ENCODE results near the gene PHF21A.

The PHF21A gene

GRCh38 chr11:46073632-46074031 is 47.6 kb downstream of the PHF21A start:
- H3K4me3 ChIP-seq (ENCODE audit: low read depth, low read length): no peak overlapping the region
- TF ChIP-seq MYC (IDR thresholded peaks at IDR 0.05; ENCODE audit: low read depth, low read length) (no peak), POLR2A (IDR thresholded peaks at IDR 0.05; ENCODE audit: extremely low read depth, insufficient read length) (no peak), MAX (IDR thresholded peaks at IDR 0.05; ENCODE audit: low read depth, low read length) (no peak)
- TF ChIP-seq, protein P1, sequence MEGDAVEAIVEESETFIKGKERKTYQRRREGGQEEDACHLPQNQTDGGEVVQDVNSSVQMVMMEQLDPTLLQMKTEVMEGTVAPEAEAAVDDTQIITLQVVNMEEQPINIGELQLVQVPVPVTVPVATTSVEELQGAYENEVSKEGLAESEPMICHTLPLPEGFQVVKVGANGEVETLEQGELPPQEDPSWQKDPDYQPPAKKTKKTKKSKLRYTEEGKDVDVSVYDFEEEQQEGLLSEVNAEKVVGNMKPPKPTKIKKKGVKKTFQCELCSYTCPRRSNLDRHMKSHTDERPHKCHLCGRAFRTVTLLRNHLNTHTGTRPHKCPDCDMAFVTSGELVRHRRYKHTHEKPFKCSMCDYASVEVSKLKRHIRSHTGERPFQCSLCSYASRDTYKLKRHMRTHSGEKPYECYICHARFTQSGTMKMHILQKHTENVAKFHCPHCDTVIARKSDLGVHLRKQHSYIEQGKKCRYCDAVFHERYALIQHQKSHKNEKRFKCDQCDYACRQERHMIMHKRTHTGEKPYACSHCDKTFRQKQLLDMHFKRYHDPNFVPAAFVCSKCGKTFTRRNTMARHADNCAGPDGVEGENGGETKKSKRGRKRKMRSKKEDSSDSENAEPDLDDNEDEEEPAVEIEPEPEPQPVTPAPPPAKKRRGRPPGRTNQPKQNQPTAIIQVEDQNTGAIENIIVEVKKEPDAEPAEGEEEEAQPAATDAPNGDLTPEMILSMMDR (IDR thresholded peaks at IDR 0.05; ENCODE audit: low read depth, low read length): no peak
- no peak for DNase-seq (ENCODE audit: low read depth)

GRCh38 chr11:46072172-46072964 is 48.9 kb downstream of the PHF21A start:
- TF ChIP-seq POLR2A (IDR thresholded peaks at IDR 0.05; ENCODE audit: extremely low read depth, insufficient read length): no peak
- TF ChIP-seq, protein P1 (IDR thresholded peaks at IDR 0.05; ENCODE audit: low read depth, low read length): no peak
- TF ChIP-seq MAX (IDR thresholded peaks at IDR 0.05; ENCODE audit: low read depth, low read length): no peak
- TF ChIP-seq MYC (IDR thresholded peaks at IDR 0.05; ENCODE audit: low read depth, low read length): no peak
- no peak for DNase-seq (ENCODE audit: low read depth)
- H3K4me3 ChIP-seq (ENCODE audit: low read depth, low read length): no peak overlapping the region

- H3K4me3 ChIP-seq (ENCODE audit: low read depth, low read length): no peak overlapping the region
- TF ChIP-seq POLR2A (IDR thresholded peaks at IDR 0.05; ENCODE audit: extremely low read depth, insufficient read length) (no peak), MAX (IDR thresholded peaks at IDR 0.05; ENCODE audit: low read depth, low read length) (no peak), MYC (IDR thresholded peaks at IDR 0.05; ENCODE audit: low read depth, low read length) (no peak)
- TF ChIP-seq, protein P1 (IDR thresholded peaks at IDR 0.05; ENCODE audit: low read depth, low read length): no peak
Measured at GRCh38 chr11:46071091-46071490, 50.2 kb downstream of the PHF21A start.

DNA sequence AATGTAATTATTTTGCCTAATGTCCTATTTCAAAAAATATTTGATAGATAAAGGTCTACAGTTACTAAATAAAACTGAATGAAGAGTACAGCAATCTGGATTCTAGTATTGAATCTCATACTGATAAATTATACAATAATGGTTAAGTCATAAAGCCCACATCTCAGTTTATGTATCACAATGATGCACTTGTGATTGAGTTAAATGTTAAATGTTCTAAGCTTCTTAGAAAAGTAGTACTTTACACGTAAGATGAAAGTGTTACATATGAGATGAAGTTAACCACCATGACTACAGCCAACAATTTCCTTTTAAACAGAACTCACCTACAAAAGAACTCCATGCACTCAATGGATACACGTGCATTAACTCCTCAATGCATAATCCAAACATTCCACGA is 51.7 kb downstream of the PHF21A start:
- DNase-seq (ENCODE audit: low read depth): no peak
- no peak overlapping the region for H3K4me3 ChIP-seq (ENCODE audit: low read depth, low read length)
- TF ChIP-seq, protein P1 (IDR thresholded peaks at IDR 0.05; ENCODE audit: low read depth, low read length): no peak
- no peak for TF ChIP-seq MAX (IDR thresholded peaks at IDR 0.05; ENCODE audit: low read depth, low read length)
- no peak for TF ChIP-seq POLR2A (IDR thresholded peaks at IDR 0.05; ENCODE audit: extremely low read depth, insufficient read length)
- TF ChIP-seq MYC (IDR thresholded peaks at IDR 0.05; ENCODE audit: low read depth, low read length): no peak

More at GRCh38 chr11:46071091-46071490, 50.2 kb downstream of the PHF21A start:
- DNase-seq (ENCODE audit: low read depth): no peak

- no peak for DNase-seq (ENCODE audit: low read depth)
- no peak for TF ChIP-seq MYC (IDR thresholded peaks at IDR 0.05; ENCODE audit: low read depth, low read length)
- TF ChIP-seq POLR2A (IDR thresholded peaks at IDR 0.05; ENCODE audit: extremely low read depth, insufficient read length): no peak
- TF ChIP-seq, protein P1 (IDR thresholded peaks at IDR 0.05; ENCODE audit: low read depth, low read length): no peak
- TF ChIP-seq MAX (IDR thresholded peaks at IDR 0.05; ENCODE audit: low read depth, low read length): no peak
- no peak overlapping the region for H3K4me3 ChIP-seq (ENCODE audit: low read depth, low read length)
Measured at GRCh38 chr11:46066335-46066734, 54.9 kb downstream of the PHF21A start.

All from NB4 (cell line).